HG03135 (cell line): ENCODE measurements around the gene PRND.
"Not testable (repeated sequence)": the region's sequence is repeated elsewhere in the genome, so short reads cannot be mapped to it uniquely, and the experiment has no call there.

Source experiments
- ATAC-seq: cut with Tn5 transposase; IDR thresholded peaks from one replicate; pipeline ENCODE4 v1.9.1; 2021; ENCODE audit warnings: mild to moderate bottlenecking, moderate library complexity; ENCODE audit not compliant: unreplicated experiment

PRND gene

GRCh38 chr20:4736875-4737274 lies 15.2 kb downstream of the PRND start:
- no peak for ATAC-seq

- no peak for ATAC-seq
Observed at GRCh38 chr20:4737857-4738627, 16.3 kb downstream of the PRND start.

- ATAC-seq: no peak
Observed at GRCh38 chr20:4740774-4741431, 19.2 kb downstream of the PRND start.

GRCh38 chr20:4748847-4749246 lies 27.1 kb downstream of the PRND start:
- ATAC-seq: no peak

- no peak for ATAC-seq
Observed at GRCh38 chr20:4749326-4749725, 27.6 kb downstream of the PRND start.

GRCh38 chr20:4750381-4750780 lies 28.7 kb downstream of the PRND start:
- ATAC-seq: no peak

- ATAC-seq: not testable (repeated sequence)
Observed at GRCh38 chr20:4759100-4759884, 37.6 kb downstream of the PRND start.

- ATAC-seq: no peak
Observed at GRCh38 chr20:4763261-4763660, 41.6 kb downstream of the PRND start.

- ATAC-seq: no peak
Observed at GRCh38 chr20:4763723-4764510, 42.2 kb downstream of the PRND start.

GRCh38 chr20:4764805-4765204 lies 43.1 kb downstream of the PRND start:
- no peak for ATAC-seq

- no peak for ATAC-seq
Observed at GRCh38 chr20:4765681-4766080, 44.0 kb downstream of the PRND start.

GRCh38 chr20:4766631-4767030 lies 44.9 kb downstream of the PRND start:
- ATAC-seq: no peak

GRCh38 chr20:4767084-4767483 lies 45.4 kb downstream of the PRND start:
- ATAC-seq: no peak

- no peak for ATAC-seq
Observed at GRCh38 chr20:4769328-4769727, 47.6 kb downstream of the PRND start.

GRCh38 chr20:4770026-4770425 lies 48.3 kb downstream of the PRND start:
- no peak for ATAC-seq

- no peak for ATAC-seq
Observed at GRCh38 chr20:4771004-4771403, 49.3 kb downstream of the PRND start.

- no peak for ATAC-seq
Observed at GRCh38 chr20:4772132-4772531, 50.4 kb downstream of the PRND start.

- not testable (repeated sequence) for ATAC-seq
Observed at GRCh38 chr20:4773014-4773413, 51.3 kb downstream of the PRND start.

GRCh38 chr20:4773736-4774135 lies 52.0 kb downstream of the PRND start:
- ATAC-seq: no peak

GRCh38 chr20:4774207-4774606 lies 52.5 kb downstream of the PRND start:
- no peak for ATAC-seq
